Breast epithelium (tissue), 4 donors: ENCODE measurements around the gene TPD52L2. TPM values are rescaled to one million over a fixed set of nuclear protein-coding genes. Genes with fewer than 3 reads are reported as not detected.

ENCODE experiments used
- DNase-seq, 2 donors: peaks; one replicate each; pipeline ENCODE4 v3.0.0-alpha.2; 2019; ENCODE audit warnings: low spot score in 2 of 2
- H3K27ac ChIP-seq, 2 donors: fragments of 200-600 bp; sonication (generic) in 1 of 2; one replicate each; pipeline ENCODE4 v1.5.1; 2016 to 2019; ENCODE audit warnings: mild to moderate bottlenecking in 1 of 2
- H3K27me3 ChIP-seq, 2 donors: fragments of 200-600 bp; sonication (generic) in 1 of 2; one replicate each; pipeline versions ENCODE4 v1.5.1 to v1.6.0; 2017 to 2019; ENCODE audit warnings: control low read depth in 1 of 2, mild to moderate bottlenecking in 1 of 2
- H3K36me3 ChIP-seq: fragments of 200-600 bp; one replicate; pipeline ENCODE4 v1.5.1; 2019
- H3K4me1 ChIP-seq, 2 donors: fragments of 200-600 bp; sonication (generic); one replicate each; pipeline ENCODE4 v1.5.1; 2016 to 2019; ENCODE audit warnings: control low read depth in 1 of 2
- H3K4me3 ChIP-seq, 3 donors: fragments of 200-600 bp; sonication (generic); 1 replicate in 2 of 3; 2 replicates in 1 of 3; pipeline ENCODE4 v1.5.1; 2016 to 2019; ENCODE audit warnings: mild to moderate bottlenecking in 3 of 3, moderate library complexity in 2 of 3
- H3K9me3 ChIP-seq, 2 donors: fragments of 200-600 bp; sonication (generic) in 1 of 2; one replicate each; pipeline ENCODE4 v1.5.1; 2016 to 2019; ENCODE audit warnings: control low read depth in 1 of 2
- POLR2A ChIP-seq: fragments of 450-650 bp; IDR thresholded peaks from one replicate; pipeline ENCODE4 v1.6.1; 2016; ENCODE audit warnings: antibody characterized with exemption, mild to moderate bottlenecking, moderate library complexity
- POLR2AphosphoS5 ChIP-seq, 3 donors: sonication (generic); formaldehyde crosslinking; IDR thresholded peaks; one replicate each; pipeline ENCODE4 v1.6.1; 2017; ENCODE audit warnings: antibody characterized with exemption in 3 of 3
- intact Hi-C: fragments of 100-400 bp; cut with DNase I; formaldehyde crosslinking; loops from one replicate; pipeline ENCODE4 v1.15.1; 2023; ENCODE audit warnings: low total_unique reads
- total RNA-seq, 3 donors: library from RNA; depleted of rRNA; stranded (reverse); fragments of >200 nt; gene quantifications; one replicate each; pipeline ENCODE4 v1.1.0, GENCODE V29; 2016
- TF ChIP-seq, protein P1 (sequence below), 3 donors: fragments of 450-650 bp; IDR thresholded peaks; one replicate each; pipeline ENCODE4 v1.5.1; 2016 to 2017; ENCODE audit warnings: antibody characterized with exemption in 3 of 3, mild to moderate bottlenecking in 3 of 3, moderate library complexity in 3 of 3

Gene TPD52L2
- total RNA-seq, 3 donors from 2014 or later: 75.1 to 146 (median 84.2) TPM

DNA sequence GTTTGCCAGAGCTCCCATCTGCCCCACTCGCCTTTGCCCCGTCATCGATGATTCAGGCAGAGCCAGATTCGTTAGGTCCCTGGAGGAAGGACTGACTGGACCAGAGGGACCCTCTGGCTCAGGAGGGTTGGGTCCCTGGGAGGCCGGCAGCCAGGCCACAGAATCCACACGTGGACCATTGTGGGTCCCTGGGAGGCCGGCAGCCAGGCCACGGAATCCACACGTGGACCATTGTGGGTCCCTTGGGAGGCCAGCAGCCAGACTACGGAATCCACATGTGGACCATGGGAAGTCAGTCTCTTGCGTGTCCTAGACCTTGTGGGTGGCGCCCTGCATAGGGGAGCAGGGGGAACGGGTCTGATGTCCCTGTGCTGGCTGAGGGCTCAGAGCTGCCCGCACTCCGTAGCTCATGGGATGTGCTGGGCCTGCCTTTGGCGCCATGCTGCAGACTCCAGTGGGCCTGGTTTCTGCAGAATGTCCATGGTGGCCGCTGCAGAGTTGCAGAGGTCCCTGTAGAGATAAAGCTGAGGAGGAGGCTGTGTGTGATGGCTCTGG, 67.6 kb downstream of the TPD52L2 start:
- no peak for TF ChIP-seq POLR2AphosphoS5 (IDR thresholded peaks at IDR 0.05)
- TF ChIP-seq, protein P1, sequence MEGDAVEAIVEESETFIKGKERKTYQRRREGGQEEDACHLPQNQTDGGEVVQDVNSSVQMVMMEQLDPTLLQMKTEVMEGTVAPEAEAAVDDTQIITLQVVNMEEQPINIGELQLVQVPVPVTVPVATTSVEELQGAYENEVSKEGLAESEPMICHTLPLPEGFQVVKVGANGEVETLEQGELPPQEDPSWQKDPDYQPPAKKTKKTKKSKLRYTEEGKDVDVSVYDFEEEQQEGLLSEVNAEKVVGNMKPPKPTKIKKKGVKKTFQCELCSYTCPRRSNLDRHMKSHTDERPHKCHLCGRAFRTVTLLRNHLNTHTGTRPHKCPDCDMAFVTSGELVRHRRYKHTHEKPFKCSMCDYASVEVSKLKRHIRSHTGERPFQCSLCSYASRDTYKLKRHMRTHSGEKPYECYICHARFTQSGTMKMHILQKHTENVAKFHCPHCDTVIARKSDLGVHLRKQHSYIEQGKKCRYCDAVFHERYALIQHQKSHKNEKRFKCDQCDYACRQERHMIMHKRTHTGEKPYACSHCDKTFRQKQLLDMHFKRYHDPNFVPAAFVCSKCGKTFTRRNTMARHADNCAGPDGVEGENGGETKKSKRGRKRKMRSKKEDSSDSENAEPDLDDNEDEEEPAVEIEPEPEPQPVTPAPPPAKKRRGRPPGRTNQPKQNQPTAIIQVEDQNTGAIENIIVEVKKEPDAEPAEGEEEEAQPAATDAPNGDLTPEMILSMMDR (IDR thresholded peaks at IDR 0.05): no peak
- no peak for TF ChIP-seq POLR2A
- Histone ChIP-seq H3K9me3 (no peaks in the 10 kb centered on the region), H3K27me3 (no peaks in the 10 kb centered on the region), H3K36me3 (peaks cover 4% of the 10 kb centered on the region), H3K4me1 (no peaks in the 10 kb centered on the region), H3K4me3 (no peak overlapping the region), H3K27ac (no peak overlapping the region)
- DNase-seq: no peak
- intact Hi-C loops: loop anchor here (5.0 kb wide), 1 partner anchor 860 kb away; no protein-coding TSS in a partner anchor

DNA sequence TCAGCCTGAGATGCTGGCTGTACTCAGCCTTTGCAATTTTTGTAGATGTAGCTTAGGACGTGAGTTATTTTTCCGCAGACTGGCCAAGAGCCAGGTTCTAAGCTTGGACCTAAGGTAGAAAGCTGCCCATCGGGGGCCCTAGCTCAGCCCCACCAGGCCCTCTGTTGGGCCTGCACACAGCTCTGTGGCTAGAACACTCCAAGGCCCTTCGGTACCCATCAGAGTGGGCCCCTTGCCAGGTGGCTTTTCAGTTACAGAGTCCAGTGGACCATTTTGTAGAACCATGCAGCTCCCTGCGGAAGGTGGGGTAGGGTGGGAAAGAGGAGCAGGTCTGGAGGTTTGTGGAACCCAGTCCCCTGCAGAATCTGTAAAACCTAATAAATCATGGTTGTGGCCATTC, 68.6 kb downstream of the TPD52L2 start:
- Histone ChIP-seq H3K4me1 (no peaks in the 10 kb centered on the region), H3K36me3 (no peaks in the 10 kb centered on the region), H3K27ac (no peak overlapping the region), H3K9me3 (no peaks in the 10 kb centered on the region), H3K27me3 (no peaks in the 10 kb centered on the region), H3K4me3 (no peak overlapping the region)
- intact Hi-C loops: loop anchor here (5.0 kb wide), 1 partner anchor 861 kb away; no protein-coding TSS in a partner anchor
- TF ChIP-seq, protein P1 (IDR thresholded peaks at IDR 0.05): no peak
- TF ChIP-seq POLR2A (no peak), POLR2AphosphoS5 (IDR thresholded peaks at IDR 0.05) (no peak)
- no peak for DNase-seq

DNA sequence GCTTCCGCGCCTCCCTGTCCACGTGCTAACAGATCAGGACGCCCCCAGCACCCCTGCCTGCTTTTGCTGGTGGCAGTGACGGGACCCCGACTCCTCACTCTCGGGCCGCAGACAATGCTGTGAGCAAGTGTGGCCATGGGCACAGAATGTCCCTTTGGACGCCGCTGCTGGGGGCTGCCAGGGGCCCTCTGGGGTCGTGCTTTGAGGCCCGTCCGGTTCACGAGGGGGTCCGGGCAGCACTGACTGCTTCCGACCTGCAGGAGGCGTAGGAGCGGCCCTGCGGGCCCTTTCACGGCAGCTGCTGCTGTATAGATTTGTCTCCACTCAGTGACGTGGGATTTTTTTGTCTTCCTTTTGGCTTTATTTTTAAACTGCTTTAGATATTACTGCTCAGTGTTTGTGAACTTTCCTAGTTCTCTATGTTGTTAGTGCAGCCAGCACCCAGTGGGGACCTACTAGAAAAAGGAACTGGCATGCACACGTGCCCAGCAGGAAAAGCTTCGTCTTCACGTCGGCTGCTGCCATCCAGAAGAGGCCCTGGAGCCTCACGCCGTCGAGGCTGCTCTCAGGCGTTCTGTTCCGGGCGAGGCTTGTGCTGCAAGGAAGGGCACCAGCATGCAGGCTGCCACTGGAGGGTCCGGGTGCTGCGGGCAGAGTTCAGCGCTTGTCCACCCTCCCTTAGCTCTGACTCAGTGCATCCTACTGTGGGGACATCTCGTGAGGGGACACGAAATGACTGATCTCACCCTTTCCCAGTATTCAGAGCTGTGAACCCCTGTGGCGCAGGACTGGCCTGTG, 69.4 kb downstream of the TPD52L2 start:
- Histone ChIP-seq H3K36me3 (no peaks in the 10 kb centered on the region), H3K27ac (no peak overlapping the region), H3K27me3 (no peaks in the 10 kb centered on the region), H3K4me3 (no peak overlapping the region), H3K4me1 (no peaks in the 10 kb centered on the region), H3K9me3 (no peaks in the 10 kb centered on the region)
- TF ChIP-seq POLR2AphosphoS5 (IDR thresholded peaks at IDR 0.05) (no peak), POLR2A (no peak)
- TF ChIP-seq, protein P1 (IDR thresholded peaks at IDR 0.05): no peak
- intact Hi-C loops: loop anchor here (5.0 kb wide), 1 partner anchor 862 kb away; no protein-coding TSS in a partner anchor
- no peak for DNase-seq

DNA sequence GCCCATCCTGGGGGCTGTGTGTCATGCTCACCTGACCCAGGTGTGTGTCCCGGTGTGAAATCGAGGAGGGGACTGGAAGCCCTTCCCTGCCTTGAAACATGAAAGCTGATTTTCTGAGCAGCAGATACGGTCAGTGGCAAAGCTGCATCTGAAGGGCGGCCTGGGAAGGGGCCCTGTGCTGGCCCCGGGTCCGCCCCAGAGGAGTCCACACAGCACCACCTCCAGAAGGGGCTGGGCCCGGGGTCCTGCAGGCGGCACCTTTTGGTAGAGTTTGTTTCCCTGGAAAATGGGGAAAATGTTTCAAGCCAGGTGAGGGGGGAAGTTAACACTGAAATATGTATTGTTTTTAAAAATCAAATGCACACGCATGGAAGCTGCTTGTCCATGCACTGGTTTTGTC, 70.4 kb downstream of the TPD52L2 start:
- Histone ChIP-seq H3K9me3 (no peaks in the 10 kb centered on the region), H3K27ac (no peak overlapping the region), H3K4me1 (no peaks in the 10 kb centered on the region), H3K27me3 (no peaks in the 10 kb centered on the region), H3K36me3 (peaks cover 6% of the 10 kb centered on the region), H3K4me3 (no peak overlapping the region)
- TF ChIP-seq, protein P1 (IDR thresholded peaks at IDR 0.05): no peak
- TF ChIP-seq POLR2AphosphoS5 (IDR thresholded peaks at IDR 0.05): no peak
- TF ChIP-seq POLR2A: no peak
- intact Hi-C loops: no loop called here
- DNase-seq: no peak

DNA sequence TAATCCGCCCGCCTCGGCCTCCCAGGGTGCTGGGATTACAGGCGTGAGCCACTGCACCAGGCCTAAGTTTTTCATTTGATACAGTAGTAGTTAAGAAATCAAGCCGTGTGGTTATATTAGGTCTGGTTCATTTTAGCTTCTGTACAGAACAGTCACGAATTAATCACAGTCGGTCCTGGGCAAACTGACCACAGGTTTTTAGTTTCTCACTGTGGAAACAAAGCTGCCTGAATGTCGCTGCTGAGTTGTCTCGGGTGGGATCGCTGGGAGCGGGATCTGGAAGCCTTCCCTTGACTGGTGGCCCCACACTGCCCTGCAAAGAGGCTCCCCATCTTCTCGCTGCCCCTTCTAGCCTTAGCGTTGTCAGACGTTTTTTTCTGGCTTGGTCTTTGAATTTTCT, 72.5 kb downstream of the TPD52L2 start:
- Histone ChIP-seq H3K36me3 (peaks cover 10% of the 10 kb centered on the region), H3K4me1 (peaks cover 0 to 3% of the 10 kb centered on the region in 2 donors), H3K27ac (no peak overlapping the region), H3K9me3 (no peaks in the 10 kb centered on the region), H3K4me3 (no peak overlapping the region), H3K27me3 (no peaks in the 10 kb centered on the region)
- TF ChIP-seq POLR2AphosphoS5 (IDR thresholded peaks at IDR 0.05) (no peak), POLR2A (no peak)
- TF ChIP-seq, protein P1 (IDR thresholded peaks at IDR 0.05): no peak
- intact Hi-C loops: no loop called here
- no peak for DNase-seq
